IMR-90 (cell line): ENCODE results near the gene C5orf63. TPM values are rescaled to one million over a fixed set of nuclear protein-coding genes. Genes with fewer than 3 reads are reported as not detected.

Source experiments
- ATAC-seq: fragments of 200-7000 bp; cut with Tn5 transposase; 2 replicates; pipeline ENCODE4 v1.9.1; 2020; ENCODE audit warnings: low read depth, mild to moderate bottlenecking, moderate library complexity
- BruUV-seq: library from RNA; stranded (reverse); fragments of 400-500 nt; replicated peaks from 2 replicates; lab custom pipeline; 2021; lab: Mats Ljungman, UMichigan
- CTCF ChIA-PET: fragments of 300-600 bp; formaldehyde crosslinking; extraction: SDS; loops from one replicate; lab custom pipeline; 2021; ENCODE audit warnings: antibody characterized with exemption; lab: Yijun Ruan, JAX
- POLR2A ChIA-PET: fragments of 300-600 bp; sonication (Branson Sonifier 250); formaldehyde crosslinking; loops from one replicate; lab custom pipeline; 2022; ENCODE audit warnings: antibody characterized with exemption; ENCODE audit not compliant: unreplicated experiment; lab: Charles Lee
- DNase-seq: peaks from one replicate; pipeline ENCODE4 v3.0.0; 2013
- H2AFZ ChIP-seq: replicated peaks from 2 replicates; pipeline ENCODE3; 2013; ENCODE audit warnings: low read length, mild to moderate bottlenecking; ENCODE audit not compliant: poor library complexity
- H2AK5ac ChIP-seq: 2 replicates; pipeline ENCODE4 v1.6.1; 2013; ENCODE audit warnings: low read depth, low read length, inconsistent platforms
- H2AK9ac ChIP-seq: replicated peaks from 2 replicates; pipeline ENCODE3; 2013; ENCODE audit warnings: mild to moderate bottlenecking, low read depth, low read length, moderate library complexity; ENCODE audit not compliant: poor library complexity
- H2BK120ac ChIP-seq: 2 replicates; pipeline ENCODE4 v1.6.1; 2013; ENCODE audit warnings: low read depth, low read length, inconsistent platforms
- H2BK15ac ChIP-seq: 3 replicates; pipeline ENCODE4 v1.6.1; 2013; ENCODE audit warnings: low read depth, low read length, inconsistent platforms
- H2BK20ac ChIP-seq: 2 replicates; pipeline ENCODE4 v1.6.1; 2013; ENCODE audit warnings: low read depth, mild to moderate bottlenecking, inconsistent platforms, low read length, moderate library complexity
- H2BK5ac ChIP-seq: 2 replicates; pipeline ENCODE4 v1.6.1; 2013; ENCODE audit warnings: mild to moderate bottlenecking, low read depth, low read length, inconsistent platforms; ENCODE audit not compliant: poor library complexity, severe bottlenecking
- H3K14ac ChIP-seq: replicated peaks from 2 replicates; pipeline ENCODE4 v1.6.1; 2013; ENCODE audit warnings: low read depth, low read length, inconsistent platforms
- H3K18ac ChIP-seq: 2 replicates; pipeline ENCODE4 v1.6.1; 2013; ENCODE audit warnings: low read depth, low read length, control low read depth
- H3K23ac ChIP-seq: 2 replicates; pipeline ENCODE4 v1.6.1; 2013; ENCODE audit warnings: low read depth, low read length, inconsistent platforms
- H3K27ac ChIP-seq: 2 replicates; pipeline ENCODE4 v1.5.1; 2013; ENCODE audit warnings: mild to moderate bottlenecking, control low read depth, low read length; ENCODE audit not compliant: insufficient read depth
- H3K27me3 ChIP-seq: 2 replicates; pipeline ENCODE4 v1.6.1; 2013; ENCODE audit warnings: low read length; ENCODE audit not compliant: control insufficient read depth, insufficient read depth
- H3K36me3 ChIP-seq: 2 replicates; pipeline ENCODE4 v1.6.1; 2013; ENCODE audit warnings: low read length, mixed read lengths; ENCODE audit not compliant: control insufficient read depth, insufficient read depth
- H3K4ac ChIP-seq: 2 replicates; pipeline ENCODE4 v1.6.1; 2013; ENCODE audit warnings: low read depth, low read length, inconsistent platforms
- H3K4me1 ChIP-seq: 2 replicates; pipeline ENCODE4 v1.6.1; 2013; ENCODE audit warnings: low read length, mixed read lengths; ENCODE audit not compliant: control insufficient read depth, insufficient read depth
- H3K4me2 ChIP-seq: 2 replicates; pipeline ENCODE4 v1.6.1; 2013; ENCODE audit warnings: low read depth, mild to moderate bottlenecking, control low read depth, low read length, moderate library complexity
- H3K4me3 ChIP-seq: 2 replicates; pipeline ENCODE4 v1.5.1; 2013; ENCODE audit warnings: low read depth, mild to moderate bottlenecking, control low read depth, low read length, moderate library complexity; ENCODE audit not compliant: insufficient read depth
- H3K56ac ChIP-seq: 2 replicates; pipeline ENCODE4 v1.6.1; 2013; ENCODE audit warnings: low read length, inconsistent platforms; ENCODE audit not compliant: insufficient read depth; ENCODE audit errors: extremely low read depth
- H3K79me1 ChIP-seq, 2 experiments: 2 replicates each; pipeline ENCODE4 v1.6.1; 2013; ENCODE audit warnings: low read length in 2 of 2, inconsistent platforms in 1 of 2, low read depth in 1 of 2
- H3K9ac ChIP-seq: 2 replicates; pipeline ENCODE4 v1.6.1; 2013; ENCODE audit warnings: low read depth, low read length, control low read depth
- H3K9me1 ChIP-seq: 2 replicates; pipeline ENCODE4 v1.6.1; 2013; ENCODE audit warnings: low read length, inconsistent platforms; ENCODE audit not compliant: insufficient read depth
- H3K9me3 ChIP-seq: 2 replicates; pipeline ENCODE4 v1.6.1; 2013; ENCODE audit warnings: low read length; ENCODE audit not compliant: control insufficient read depth, insufficient read depth
- H4K20me1 ChIP-seq: 2 replicates; pipeline ENCODE4 v1.6.1; 2013; ENCODE audit warnings: low read length, inconsistent platforms; ENCODE audit not compliant: insufficient read depth
- H4K5ac ChIP-seq: 2 replicates; pipeline ENCODE4 v1.6.1; 2013; ENCODE audit warnings: mild to moderate bottlenecking, low read depth, low read length, control low read depth
- H4K8ac ChIP-seq, 2 experiments: 2 replicates each; pipeline ENCODE4 v1.6.1; 2013; ENCODE audit warnings: low read depth in 2 of 2, low read length in 2 of 2, control low read depth in 1 of 2, inconsistent platforms in 1 of 2
- H4K91ac ChIP-seq: 2 replicates; pipeline ENCODE4 v1.6.1; 2013; ENCODE audit warnings: low read depth, low read length, inconsistent platforms; ENCODE audit not compliant: insufficient read depth
- BHLHE40 ChIP-seq: fragments of 150-350 bp; IDR thresholded peaks from 2 replicates; pipeline ENCODE4 v1.6.1; 2016; ENCODE audit warnings: mild to moderate bottlenecking, low read depth, low read length
- CEBPB ChIP-seq: IDR thresholded peaks from 2 replicates; pipeline ENCODE4 v1.6.1; 2012; ENCODE audit warnings: low read depth, low read length, improper control_type of control experiment
- CHD1 ChIP-seq: IDR thresholded peaks from 2 replicates; pipeline ENCODE4 v1.6.1; 2012; ENCODE audit warnings: low read depth, low read length, improper control_type of control experiment
- CTCF ChIP-seq: conservative IDR thresholded peaks from 2 replicates; pipeline ENCODE4 v1.5.1; 2012; ENCODE audit warnings: mild to moderate bottlenecking, low read depth, low read length, improper control_type of control experiment
- FOS ChIP-seq: fragments of 150-350 bp; IDR thresholded peaks from 2 replicates; pipeline ENCODE4 v1.6.1; 2016; ENCODE audit warnings: low read depth, low read length
- MAFK ChIP-seq: IDR thresholded peaks from 2 replicates; pipeline ENCODE4 v1.6.1; 2012; ENCODE audit warnings: low read depth, low read length, improper control_type of control experiment
- MAZ ChIP-seq: IDR thresholded peaks from 2 replicates; pipeline ENCODE4 v1.6.1; 2012; ENCODE audit warnings: low read depth, mild to moderate bottlenecking, low read length, improper control_type of control experiment, moderate library complexity, borderline replicate concordance
- MXI1 ChIP-seq: IDR thresholded peaks from 2 replicates; pipeline ENCODE4 v1.6.1; 2012; ENCODE audit warnings: low read depth, mild to moderate bottlenecking, low read length, moderate library complexity, borderline replicate concordance
- NFE2L2 ChIP-seq: fragments of 150-350 bp; IDR thresholded peaks from 2 replicates; pipeline ENCODE4 v1.6.1; 2016; ENCODE audit warnings: low read depth, mild to moderate bottlenecking, low read length
- POLR2A ChIP-seq: IDR thresholded peaks from 2 replicates; pipeline ENCODE4 v1.6.1; 2012; ENCODE audit warnings: mild to moderate bottlenecking, low read depth, low read length
- RAD21 ChIP-seq: IDR thresholded peaks from 2 replicates; pipeline ENCODE4 v1.6.1; 2012; ENCODE audit warnings: low read length, improper control_type of control experiment
- RCOR1 ChIP-seq: IDR thresholded peaks from 2 replicates; pipeline ENCODE4 v1.6.1; 2012; ENCODE audit warnings: mild to moderate bottlenecking, low read length, improper control_type of control experiment; ENCODE audit not compliant: insufficient replicate concordance
- RFX5 ChIP-seq: IDR thresholded peaks from 2 replicates; pipeline ENCODE4 v1.8.0; 2012; ENCODE audit warnings: low read depth, mild to moderate bottlenecking, low read length, moderate library complexity
- SMC3 ChIP-seq: fragments of 150-350 bp; IDR thresholded peaks from 2 replicates; pipeline ENCODE4 v1.6.1; 2016; ENCODE audit warnings: low read depth, mild to moderate bottlenecking, antibody characterized with exemption, low read length, moderate library complexity
- USF2 ChIP-seq: fragments of 150-350 bp; IDR thresholded peaks from 2 replicates; pipeline ENCODE4 v1.6.1; 2017; ENCODE audit warnings: mild to moderate bottlenecking, antibody characterized with exemption, low read length, low read depth
- dilution Hi-C: fragments of 300-500 bp; cut with HindIII; formaldehyde crosslinking; loops from one replicate; pipeline ENCODE4 v1.14.3; 2018; ENCODE audit warnings: low sequenced_read_pairs; ENCODE audit not compliant: unreplicated experiment
- in situ Hi-C: fragments of 300-500 bp; cut with MboI; formaldehyde crosslinking; loops from 3 replicates; pipeline ENCODE4 v1.14.3; 2019; ENCODE audit warnings: low sequenced_read_pairs, inconsistent platforms, mixed read lengths
- intact Hi-C: fragments of 100-400 bp; cut with micrococcal nuclease; formaldehyde crosslinking; loops from 2 replicates; pipeline ENCODE4 v1.10.0; 2022
- polyA plus RNA-seq, 3 experiments: library from polyadenylated mRNA; depleted of rRNA; stranded (reverse); fragments of >200 nt; gene quantifications; 2 replicates each; pipeline ENCODE4 v1.2.3, GENCODE V29; 2012; ENCODE audit warnings: low replicate concordance in 1 of 3
- total RNA-seq: library from RNA; depleted of rRNA; stranded (reverse); fragments of >200 nt; gene quantifications from 2 replicates; pipeline ENCODE4 v1.2.3, GENCODE V29; 2012
- TF ChIP-seq, protein P1 (sequence below): fragments of 150-350 bp; IDR thresholded peaks from 2 replicates; pipeline ENCODE4 v1.6.1; 2016; ENCODE audit warnings: low read depth, mild to moderate bottlenecking, low read length, moderate library complexity, borderline replicate concordance

The C5orf63 gene
- total and polyA plus RNA-seq, 2 of the 4 experiments (the other 2 are of a cell fraction), result 0.72 to 1.1 TPM

DNA sequence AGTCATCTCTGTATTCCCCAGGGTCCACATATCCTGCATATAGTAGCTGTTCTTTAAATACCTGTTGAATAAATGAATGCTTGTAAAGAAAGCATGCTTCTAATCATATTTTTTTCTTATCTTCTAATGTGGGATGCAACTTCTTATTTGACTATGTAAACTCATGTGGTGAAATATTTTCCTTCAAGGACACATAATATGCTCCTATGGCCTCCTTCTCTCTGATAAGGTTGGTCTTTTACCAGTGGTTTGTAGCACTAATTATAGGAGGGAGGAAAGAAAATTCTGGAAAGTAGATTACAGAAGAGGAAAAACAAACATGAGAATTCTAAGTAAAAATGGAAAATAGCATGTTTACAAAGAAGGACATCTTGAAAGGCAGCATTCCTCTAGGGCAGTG lies 28.6 kb upstream of the C5orf63 start:
- Histone ChIP-seq H4K91ac (no peak overlapping the region), H3K23ac (no peak overlapping the region), H3K9me3 (no peaks in the 10 kb centered on the region), H2AFZ (no peak overlapping the region), H3K36me3 (no peaks in the 10 kb centered on the region), H2AK5ac (no peak overlapping the region), H4K8ac (no peak overlapping the region), H2AK9ac (no peak overlapping the region), H3K4me3 (no peak overlapping the region), H3K9me1 (no peaks in the 10 kb centered on the region), H2BK15ac (no peak overlapping the region), H3K27ac (no peak overlapping the region), H2BK120ac (no peak overlapping the region), H3K9ac (no peak overlapping the region), H2BK20ac (no peak overlapping the region), H3K79me1 (no peaks in the 10 kb centered on the region), H2BK5ac (no peak overlapping the region), H3K18ac (no peak overlapping the region), H3K4me2 (no peak overlapping the region), H3K4ac (no peak overlapping the region), H3K4me1 (no peaks in the 10 kb centered on the region; the same call in 1 of the 2 replicates), H3K14ac (no peak overlapping the region), H4K5ac (no peak overlapping the region), H3K56ac (no peak overlapping the region), H4K20me1 (no peaks in the 10 kb centered on the region), H3K27me3 (no peaks in the 10 kb centered on the region; the same call in 1 of the 2 replicates)
- ATAC-seq, result no peak
- CTCF ChIA-PET, result no interaction called here
- POLR2A ChIA-PET, result no interaction called here
- no TSS peak for BruUV-seq
- dilution Hi-C loops (no loop called here), intact Hi-C loops (no loop called here), in situ Hi-C loops (no loop called here)
- TF ChIP-seq, protein P1, sequence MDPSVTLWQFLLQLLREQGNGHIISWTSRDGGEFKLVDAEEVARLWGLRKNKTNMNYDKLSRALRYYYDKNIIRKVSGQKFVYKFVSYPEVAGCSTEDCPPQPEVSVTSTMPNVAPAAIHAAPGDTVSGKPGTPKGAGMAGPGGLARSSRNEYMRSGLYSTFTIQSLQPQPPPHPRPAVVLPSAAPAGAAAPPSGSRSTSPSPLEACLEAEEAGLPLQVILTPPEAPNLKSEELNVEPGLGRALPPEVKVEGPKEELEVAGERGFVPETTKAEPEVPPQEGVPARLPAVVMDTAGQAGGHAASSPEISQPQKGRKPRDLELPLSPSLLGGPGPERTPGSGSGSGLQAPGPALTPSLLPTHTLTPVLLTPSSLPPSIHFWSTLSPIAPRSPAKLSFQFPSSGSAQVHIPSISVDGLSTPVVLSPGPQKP, result no peak
- TF ChIP-seq CHD1 (no peak), RFX5 (no peak), RAD21 (no peak), POLR2A (no peak), USF2 (no peak), MAFK (no peak), BHLHE40 (no peak), CEBPB (no peak), NFE2L2 (no peak), RCOR1 (no peak), FOS (no peak), MXI1 (no peak), MAZ (no peak), SMC3 (no peak), CTCF (no peak)
- DNase-seq, result no peak
